ENCODE results near the gene MRAP. TPM values are rescaled to one million over a fixed set of nuclear protein-coding genes. Genes with fewer than 3 reads are reported as not detected.

MRAP gene
- total RNA-seq, 1 experiment from 2014 or later, result not detected

DNA sequence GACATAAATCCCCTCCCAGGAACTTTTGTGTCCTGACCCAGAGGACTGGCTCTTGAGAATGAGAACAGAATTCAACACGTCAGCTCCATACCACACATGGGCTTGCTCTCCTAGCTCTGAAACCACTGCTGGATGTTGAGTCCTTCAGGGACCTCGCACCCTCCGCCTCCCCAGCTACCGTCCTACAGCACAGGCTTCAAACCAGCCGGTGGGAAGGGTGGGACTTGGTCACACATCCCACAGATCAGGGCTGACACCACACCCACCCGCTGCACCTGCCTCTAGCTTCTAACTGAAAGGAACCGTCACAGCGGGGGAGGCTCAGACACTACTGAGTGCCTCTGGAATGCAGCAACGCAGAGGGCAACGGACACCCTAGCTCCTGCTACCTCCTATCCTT lies 24.0 kb downstream of the MRAP start:
- no peak for DNase-seq (ENCODE audit: low read depth)

DNA sequence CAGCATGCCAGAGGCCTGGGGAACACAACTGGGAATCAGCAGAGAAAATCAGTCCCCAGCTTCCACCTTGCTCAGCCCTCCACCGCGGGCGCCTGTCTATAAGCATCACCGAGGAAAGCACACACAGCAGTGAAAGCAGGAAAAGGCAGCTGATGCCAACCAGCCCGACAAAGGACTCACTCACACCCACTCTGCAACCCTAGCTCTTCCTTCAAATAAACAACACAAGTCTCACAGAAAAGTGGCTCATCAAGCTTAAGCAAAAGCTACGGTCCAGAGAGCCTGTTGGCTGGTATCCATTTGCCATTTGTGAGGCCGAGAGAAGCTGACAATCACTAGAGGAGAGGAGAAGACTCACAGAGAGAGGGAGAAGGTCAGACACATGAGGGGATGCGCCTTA lies 27.1 kb downstream of the MRAP start:
- no peak for DNase-seq (ENCODE audit: low read depth)

DNA sequence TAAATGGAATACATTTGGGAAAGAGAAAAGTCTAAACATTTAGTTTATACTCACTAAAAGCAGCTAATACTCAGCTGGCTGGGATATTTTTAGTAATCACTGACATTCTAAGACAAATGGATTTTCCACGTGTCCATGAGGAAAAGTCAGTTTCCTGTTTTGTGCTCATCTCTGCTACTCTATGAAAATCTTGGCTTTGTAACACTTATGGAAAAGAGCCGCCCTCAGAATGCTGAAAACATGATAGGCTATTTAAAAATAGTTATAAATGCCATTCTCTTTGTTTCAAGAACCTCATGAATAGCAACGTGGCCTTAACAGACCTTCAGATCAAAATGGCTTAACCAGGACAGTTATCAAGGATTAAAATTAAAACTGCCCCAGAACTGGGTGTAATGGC lies 29.9 kb downstream of the MRAP start:
- no peak for DNase-seq (ENCODE audit: low read depth)

DNA sequence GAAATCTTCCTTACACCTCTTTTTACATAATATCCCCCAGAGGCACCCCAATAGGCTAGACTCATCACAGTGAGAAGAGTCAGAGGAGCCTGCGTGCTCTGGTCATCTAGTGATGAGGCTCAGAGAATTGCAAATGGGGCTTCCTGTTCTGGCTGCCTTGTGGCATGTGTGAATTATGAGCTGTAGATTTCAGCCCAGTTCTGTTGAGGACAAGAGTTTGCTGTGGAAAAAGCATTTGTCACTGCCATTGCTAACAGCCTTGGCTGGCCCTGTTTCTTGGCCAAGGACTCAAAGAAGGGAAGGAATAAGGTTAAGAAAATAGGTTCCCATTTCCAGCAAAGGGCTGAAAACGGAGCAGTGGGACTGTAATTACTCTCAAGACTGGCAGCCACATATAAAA lies 30.7 kb downstream of the MRAP start:
- DNase-seq (ENCODE audit: low read depth), result no peak

DNA sequence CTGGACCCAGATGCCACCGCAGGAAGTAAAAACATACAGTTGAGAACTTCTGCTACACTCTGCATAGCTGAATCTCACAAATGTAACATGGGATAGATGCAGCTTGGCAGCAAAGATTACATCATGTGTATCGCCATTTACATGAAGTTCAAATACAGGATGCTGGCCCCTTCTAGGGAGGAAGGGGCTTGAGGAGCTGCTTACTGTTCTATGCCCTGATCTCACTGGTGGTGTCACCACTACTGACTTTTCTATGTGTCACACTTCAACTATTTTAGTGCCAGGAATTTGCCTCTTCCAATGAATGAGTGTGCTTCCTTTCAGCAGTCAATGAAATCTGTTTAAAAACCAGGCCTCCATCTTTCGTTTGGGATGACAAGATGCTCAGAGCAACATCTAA lies 31.1 kb downstream of the MRAP start:
- DNase-seq (ENCODE audit: low read depth), result no peak

DNA sequence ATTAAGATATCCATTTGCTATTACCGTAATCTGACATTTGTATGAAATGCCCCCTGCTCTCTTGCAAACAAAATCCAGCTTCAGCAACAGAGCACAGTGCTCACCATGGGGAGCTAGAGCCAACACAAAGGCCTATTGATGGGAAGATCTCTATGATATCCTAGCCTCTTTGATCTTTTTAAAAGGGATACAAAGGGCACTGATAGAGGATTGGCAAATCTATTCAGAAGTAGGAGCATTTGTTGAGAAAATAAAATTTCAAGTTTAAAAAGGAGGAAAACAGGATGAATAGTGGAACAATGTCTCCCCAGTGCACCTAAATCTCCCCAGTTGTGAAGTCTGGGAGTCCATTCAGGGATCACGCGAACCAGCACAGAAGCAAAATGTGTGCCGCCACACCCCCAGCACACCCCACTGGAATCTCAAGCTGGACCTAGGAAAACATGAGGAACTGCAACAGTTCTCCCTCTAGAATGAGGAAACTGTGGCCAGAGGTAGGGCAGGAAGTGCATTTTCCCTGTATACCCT lies 32.2 kb downstream of the MRAP start:
- DNase-seq (ENCODE audit: low read depth), result no peak

DNA sequence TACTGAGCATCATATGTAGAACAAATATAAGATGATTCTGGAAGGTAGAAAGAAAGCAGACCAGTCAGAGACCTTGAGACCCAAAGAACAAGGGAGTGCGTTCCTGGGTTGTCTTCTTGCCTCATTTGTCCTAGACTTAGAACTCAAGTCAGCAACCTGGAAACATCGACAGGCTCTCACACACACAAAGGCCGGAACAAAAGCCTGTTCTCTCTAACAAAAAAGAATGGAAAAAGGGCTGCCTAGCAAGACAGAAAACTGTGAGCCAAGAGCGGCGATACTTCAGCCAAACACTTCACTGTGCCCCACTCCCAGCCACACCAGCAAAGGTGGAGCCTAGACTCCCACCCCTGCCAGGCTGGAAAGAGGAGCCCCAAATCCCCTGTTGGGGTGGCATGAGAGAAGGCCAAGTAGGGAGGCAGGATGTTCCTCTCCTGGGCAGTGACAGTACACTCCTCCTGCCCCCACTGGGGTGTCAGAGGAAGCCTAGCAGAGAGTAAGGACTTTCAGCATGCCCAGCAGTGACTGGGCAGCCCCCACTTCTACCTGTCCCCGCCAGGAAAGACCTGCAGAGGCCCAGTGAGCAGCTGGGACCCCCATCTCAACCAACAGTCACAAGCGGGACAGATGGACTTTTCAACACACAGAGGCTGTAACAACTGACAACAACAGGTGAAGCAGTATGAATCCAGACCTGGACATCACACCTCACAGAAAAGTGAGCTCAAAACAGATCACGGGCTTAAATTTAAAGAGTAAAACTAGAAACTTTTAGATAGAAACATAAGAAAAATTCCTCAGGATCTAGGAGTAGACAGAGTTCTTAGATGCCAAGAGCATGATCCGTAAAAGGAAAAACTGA lies 33.0 kb downstream of the MRAP start:
- no peak for DNase-seq (ENCODE audit: low read depth)

DNA sequence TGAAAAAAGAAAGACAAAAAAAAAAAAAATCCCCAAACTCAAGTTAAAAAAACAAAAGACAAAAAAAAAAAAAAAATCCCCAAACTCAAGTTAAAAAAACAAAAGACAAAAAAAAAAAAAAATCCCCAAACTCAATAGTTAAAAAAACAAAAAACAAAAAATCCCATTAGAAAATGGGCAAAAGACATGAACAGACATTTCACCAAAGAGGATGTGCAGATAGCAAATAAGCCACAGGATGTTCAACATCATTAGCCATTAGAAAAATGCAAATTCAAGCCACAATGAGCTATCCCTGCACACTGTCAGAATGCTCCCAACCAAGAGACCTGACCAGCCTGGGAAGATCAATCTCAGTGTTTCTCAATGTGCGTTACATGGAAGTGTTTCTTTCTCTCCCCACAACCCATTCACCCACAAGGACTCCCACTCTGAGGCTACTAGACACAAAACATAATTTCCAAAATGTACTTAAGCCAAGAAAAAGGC lies 33.9 kb downstream of the MRAP start:
- DNase-seq (ENCODE audit: low read depth), result no peak

DNA sequence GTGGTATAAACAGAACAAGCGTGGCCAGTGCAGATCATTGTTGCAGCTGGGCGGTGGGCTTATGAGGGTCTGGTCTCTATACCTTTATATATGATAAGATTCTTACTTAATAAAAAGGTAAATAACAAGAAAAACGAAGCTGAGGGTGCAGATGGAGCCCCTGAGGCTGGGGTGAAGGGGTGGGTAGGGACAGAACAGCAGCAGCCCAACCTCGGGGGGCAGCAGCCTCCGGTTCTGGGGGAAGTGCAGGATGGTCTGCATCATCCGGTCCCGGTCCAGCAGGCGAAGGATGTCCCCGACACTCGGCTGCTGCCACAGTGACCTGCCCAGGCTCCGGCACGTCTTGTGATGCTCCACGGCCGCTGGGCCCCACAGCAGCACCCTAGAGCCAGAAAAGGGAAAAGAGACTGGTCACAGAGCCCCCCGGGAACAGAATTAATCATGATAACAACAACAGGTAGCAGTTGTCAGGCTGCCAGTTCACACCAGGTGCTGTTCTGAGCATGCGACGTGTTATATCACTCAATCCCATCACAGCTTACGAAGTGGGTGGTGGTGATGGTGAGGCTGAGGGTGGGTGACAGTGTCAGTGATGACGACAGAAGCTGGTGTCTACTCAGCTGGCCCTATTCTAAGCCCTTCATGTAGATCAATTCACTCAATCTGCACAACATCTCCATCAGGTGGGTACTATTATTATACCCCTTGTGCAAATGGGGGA lies 35.5 kb downstream of the MRAP start:
- no peak for DNase-seq (ENCODE audit: low read depth)

DNA sequence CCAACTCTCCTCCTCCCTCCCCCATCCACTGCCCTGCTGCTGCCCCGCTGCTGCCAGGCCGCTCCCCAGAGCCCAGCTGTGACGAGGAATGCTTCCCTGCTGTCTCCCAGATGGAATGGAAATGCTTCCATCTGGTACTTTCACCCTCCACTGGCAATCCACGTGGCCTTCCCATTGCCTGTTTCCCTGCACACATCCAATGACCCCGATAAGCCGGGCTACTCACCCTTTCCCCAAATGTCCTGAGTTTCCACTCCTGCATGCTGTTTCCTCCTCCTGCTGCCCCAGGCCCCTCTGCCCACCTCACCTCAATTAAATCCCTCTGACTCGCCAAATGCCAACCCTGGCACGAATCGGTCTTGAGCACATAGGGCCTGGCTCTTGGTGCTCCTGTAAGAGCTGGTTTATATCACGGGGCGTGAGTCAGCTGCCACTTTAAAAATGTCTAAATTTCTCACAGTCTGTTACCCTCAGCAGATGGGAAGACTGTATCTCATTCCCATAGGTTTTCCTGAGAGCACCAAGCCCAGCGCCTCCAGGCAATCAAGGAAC lies 36.4 kb downstream of the MRAP start:
- DNase-seq (ENCODE audit: low read depth), result no peak

DNA sequence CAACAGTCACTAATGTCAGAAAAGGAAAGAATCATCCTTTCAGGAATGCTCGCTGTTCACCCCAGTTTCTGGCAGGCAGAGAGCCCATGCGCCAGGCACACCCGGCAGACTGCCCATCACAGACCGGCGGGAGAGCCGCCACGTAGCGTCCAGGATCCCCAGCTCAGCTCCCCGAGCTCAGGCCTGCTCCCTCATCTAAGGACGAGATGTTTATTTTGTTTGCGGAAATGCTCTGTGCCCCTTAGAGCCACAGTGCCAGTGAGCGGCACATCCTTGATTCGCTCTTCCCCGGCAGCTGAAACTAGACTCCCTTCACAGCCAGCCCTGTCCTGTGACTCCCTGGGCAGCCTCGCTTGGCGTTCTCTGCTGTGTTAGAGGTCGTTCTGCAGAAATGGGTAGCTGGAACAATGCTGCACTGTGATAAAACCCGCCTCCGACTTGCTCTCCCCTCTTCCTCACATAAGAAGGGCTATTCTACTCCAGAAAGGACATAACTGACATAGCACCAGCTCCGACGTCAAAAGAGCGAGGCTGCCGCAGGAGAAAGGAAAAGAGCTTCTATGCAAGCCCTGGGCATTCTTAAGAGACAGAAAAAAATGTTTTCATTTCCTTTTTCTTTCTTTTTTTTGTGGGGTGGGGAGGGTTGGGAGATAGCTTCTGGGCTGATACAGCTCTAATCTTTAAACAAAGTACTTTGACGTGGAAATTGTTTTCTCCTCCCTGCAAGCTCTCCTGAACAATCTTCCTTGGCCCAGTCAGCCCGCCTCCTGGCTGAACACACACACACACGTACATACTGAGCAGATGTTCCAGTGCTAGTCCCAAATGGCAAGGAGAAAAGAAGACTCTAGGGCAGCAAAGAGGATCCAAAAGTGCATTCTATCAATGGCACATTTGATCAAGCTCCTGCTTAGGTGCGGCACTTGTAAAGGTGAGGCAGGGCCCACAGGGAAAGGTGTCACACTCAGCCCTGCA lies 37.2 kb downstream of the MRAP start:
- DNase-seq (ENCODE audit: low read depth), result no peak

DNA sequence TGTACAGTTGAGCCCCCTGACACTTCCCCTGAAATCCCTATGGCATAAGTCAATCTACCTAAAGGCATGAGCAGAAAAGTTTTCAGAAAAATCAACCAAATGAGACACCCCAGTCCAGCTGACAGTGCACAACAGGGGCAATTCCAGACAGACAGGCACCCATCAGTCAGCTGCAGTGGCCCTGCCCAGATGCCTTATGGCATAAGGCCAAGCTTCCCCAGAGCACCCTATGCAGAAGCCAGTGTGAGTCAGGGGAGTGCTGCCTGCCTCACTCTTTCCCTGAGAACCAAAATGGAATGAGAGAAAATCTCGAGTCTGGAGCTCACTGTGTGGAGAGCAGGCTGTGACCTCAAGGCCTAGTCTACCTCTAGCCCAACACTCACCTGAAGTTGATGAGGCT lies 38.1 kb downstream of the MRAP start:
- no peak for DNase-seq (ENCODE audit: low read depth)

DNA sequence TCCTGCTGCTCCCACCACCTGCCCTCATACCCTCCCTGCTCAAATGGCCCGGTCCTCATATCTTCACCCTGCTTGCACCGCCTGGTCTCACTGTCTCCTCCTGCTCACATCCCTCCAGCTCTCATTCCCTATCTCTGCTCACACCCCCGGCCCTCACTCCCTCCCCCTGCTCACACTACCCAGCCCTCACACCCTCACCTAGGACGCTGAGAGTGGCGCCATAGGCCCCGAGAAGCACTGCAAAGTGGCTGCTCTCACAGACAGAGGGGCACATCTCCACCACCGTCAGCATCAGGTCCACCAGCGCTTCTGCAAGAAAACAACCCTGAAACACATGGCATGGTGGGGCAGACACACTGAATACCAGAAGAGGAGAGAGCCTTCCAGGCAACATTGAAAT lies 38.6 kb downstream of the MRAP start:
- no peak for DNase-seq (ENCODE audit: low read depth)

DNA sequence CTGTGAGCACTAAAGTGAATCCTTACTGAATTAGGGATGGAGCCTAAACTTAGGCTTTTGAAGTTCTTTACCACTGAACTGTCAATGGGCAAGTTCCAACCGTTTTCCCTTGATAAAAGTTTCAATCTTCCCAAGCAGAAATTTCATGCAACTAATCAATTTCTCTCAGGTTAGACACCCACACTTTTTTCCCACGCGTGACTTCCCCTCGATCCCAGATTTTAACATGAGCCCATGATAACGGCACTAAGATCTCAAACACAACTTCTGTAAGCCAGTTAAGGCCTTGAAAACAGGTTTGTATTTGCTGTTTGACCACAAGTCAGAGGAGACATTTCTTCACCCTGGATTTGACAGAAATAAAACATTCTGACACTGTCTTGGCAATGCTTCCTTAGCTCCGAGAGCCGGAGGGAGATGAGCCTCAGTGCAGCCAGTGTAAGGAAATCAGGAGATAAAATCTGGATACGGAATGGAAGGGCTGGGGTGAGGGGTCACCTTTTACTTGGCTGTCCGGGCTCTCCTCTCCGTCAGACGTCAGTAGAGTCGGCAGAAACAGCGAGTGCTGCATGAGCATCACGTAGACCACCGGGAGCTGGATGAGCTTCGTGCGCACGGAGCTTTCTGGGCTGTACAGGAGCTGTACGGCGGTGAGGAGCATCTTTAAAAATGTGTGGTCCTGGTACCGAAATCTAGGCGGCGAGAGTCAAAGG lies 39.7 kb downstream of the MRAP start:
- DNase-seq (ENCODE audit: low read depth), result no peak

DNA sequence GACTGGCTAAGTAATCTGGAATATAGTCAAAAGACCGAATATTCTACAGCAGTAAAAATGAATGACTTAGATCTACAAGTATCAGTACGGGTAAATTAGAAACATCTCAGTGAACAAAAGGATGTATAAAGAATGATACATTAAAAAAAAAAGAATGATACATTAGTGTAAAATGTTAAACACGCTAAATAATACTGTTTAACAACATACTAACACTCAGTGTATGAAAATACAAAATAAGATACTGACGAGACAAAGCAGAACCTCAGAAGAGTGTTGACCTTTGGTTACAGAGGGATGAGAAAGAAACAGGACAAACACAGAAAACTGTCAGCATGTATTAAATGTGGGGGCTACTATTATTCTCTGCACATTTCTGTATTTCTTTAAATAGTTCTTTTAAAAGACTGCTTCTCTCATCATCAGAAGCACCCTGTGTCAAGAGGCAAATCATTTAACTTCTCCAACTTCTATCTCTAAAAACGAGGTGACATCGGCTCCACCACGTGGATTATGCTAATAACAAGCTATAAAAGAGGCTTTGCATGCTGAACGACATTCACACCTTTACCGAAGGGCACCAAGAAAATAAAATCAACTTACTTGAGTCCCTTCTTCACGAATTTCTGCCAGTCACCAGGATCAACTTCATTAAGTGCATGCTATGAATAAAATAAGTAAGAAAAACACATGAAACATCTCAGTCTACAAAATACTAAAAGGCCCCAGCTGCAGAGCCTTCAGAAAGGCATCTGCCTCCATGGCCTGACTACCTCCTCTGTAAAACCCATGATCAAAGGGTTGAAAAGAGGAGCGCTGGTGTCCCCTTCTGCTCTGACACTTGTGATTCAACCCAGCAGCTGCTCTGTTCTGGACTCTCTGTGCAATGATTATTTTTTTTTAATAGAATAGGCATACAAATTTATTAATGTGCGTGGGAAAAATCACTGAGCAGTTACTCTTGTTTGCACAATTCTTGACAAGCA lies 42.5 kb downstream of the MRAP start:
- DNase-seq (ENCODE audit: low read depth), result no peak

DNA sequence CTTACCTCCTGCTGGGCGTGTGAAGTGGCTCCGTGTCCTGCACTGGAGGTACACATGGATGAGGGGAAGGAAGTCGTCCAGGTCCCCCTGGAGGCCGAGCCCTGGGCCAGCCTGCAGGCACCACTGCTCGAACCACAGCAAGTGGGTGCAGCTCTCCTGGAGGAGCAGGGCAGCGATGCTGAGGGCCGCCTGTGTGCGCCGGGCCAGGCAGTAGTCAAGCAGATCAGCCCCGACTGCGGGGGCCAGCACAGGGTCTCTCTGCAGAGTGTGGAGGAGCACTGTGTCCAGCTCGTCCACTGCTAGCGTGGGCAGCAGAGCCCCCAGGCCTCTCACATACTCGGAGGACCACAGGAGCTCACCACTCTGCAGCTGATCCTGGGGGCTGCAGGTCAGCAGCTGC lies 48.3 kb downstream of the MRAP start:
- DNase-seq (ENCODE audit: low read depth), result no peak

DNA sequence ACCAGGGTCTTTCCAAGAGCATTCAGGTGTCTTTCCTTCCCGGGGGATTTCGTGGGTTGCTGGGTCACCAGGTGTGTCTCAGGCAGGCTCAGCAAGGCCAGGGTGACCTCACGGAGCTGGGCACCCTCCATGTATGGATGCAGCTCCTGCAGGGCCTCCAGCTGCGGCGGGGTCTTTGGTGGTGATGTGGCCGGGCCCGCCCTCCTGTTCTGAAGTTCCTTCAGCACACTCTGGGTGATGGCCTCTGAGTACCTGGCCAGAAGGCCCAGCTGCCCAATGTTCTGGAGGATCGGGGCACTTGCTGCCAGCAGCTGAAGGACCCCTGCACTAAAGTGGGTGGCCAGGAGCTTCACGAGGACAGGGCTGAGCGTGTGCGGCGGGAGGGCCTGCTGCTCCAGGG lies 48.7 kb downstream of the MRAP start:
- DNase-seq (ENCODE audit: low read depth), result no peak

DNA sequence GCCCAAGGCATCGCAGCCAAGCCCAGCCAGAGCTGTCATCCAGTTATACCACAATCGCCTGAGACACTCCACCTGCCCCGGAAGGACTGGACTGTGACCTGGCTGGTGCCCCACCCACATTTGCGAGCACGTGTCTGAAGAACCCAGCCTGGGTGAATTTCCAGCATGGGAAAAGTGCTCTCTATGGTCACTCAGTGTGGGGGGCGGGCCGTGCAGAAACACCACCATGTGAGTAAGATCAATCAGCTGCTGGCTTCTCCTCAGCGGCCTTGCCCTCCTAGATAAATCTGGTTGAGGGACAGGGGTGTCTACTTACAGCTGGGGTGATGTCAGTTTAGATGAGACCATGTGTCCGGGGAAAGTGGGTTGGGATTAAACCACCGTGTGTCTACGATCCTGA lies 49.3 kb downstream of the MRAP start:
- no peak for DNase-seq (ENCODE audit: low read depth)

DNA sequence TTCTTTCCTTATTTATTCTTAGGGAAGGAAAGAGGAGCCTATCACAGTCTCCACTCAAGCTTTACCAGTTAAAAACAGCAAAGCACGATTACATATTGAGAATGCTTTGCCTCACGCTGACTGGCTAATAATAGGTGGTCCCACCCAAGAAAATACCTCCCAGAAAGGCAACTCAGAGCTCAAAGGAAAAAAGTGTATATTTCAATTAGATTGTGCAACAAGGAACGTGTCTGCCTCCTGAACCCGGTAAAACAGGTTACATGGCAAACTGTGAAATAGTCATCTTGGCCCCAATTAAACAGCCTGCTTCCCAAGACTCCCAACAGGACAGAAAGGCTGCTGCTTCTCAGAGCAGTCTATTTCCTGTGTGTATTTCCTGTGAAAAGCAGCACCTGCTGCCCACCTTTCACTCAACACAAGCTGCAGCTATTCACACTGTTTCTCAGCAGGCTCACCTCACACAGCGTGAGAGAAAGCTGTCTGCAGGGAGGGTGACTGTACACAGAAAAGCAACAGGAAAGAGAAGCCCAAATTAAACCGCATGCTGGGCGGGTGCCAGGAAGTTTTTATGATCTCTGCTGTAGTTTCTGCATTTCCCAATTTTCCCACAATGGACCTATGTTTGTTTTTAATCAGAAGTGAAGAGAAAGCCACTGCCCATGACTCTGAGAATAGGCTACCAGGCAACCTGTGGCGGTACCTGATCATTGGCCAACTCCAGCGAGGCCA lies 50.1 kb downstream of the MRAP start:
- no peak for DNase-seq (ENCODE audit: low read depth)
